DOHH2 (cell line): Measurements from ENCODE around the gene ZNF627.

Source experiments
- H3F3A ChIP-seq: fragments of 200-600 bp; sonication (generic), shearing (Covaris generic); 2 replicates; pipeline ENCODE4 v1.6.0; 2016; ENCODE audit warnings: antibody characterized with exemption, mild to moderate bottlenecking; ENCODE audit not compliant: control insufficient read depth, insufficient read depth
- H3K27ac ChIP-seq: fragments of 200-600 bp; sonication (generic); 2 replicates; pipeline ENCODE4 v1.5.1; 2014; ENCODE audit warnings: low read depth, mild to moderate bottlenecking, low read length, moderate library complexity
- H3K27me3 ChIP-seq: fragments of 200-600 bp; sonication (generic); 2 replicates; pipeline ENCODE4 v1.6.1; 2014; ENCODE audit warnings: mild to moderate bottlenecking, low read length, mixed read lengths; ENCODE audit not compliant: control insufficient read depth
- H3K36me3 ChIP-seq: fragments of 200-600 bp; sonication (generic); 2 replicates; pipeline ENCODE4 v1.6.1; 2014; ENCODE audit warnings: mild to moderate bottlenecking, low read length, moderate library complexity, mixed read lengths; ENCODE audit not compliant: control insufficient read depth
- H3K4me1 ChIP-seq: fragments of 200-600 bp; sonication (generic); 2 replicates; pipeline ENCODE4 v1.6.1; 2014; ENCODE audit warnings: mild to moderate bottlenecking, low read length, mixed read lengths; ENCODE audit not compliant: control insufficient read depth
- H3K4me2 ChIP-seq: fragments of 200-600 bp; sonication (generic); 2 replicates; pipeline ENCODE4 v1.6.0; 2014; ENCODE audit warnings: mild to moderate bottlenecking, low read length, moderate library complexity
- H3K4me3 ChIP-seq: fragments of 200-600 bp; sonication (generic); 2 replicates; pipeline ENCODE4 v1.5.1; 2014; ENCODE audit warnings: mild to moderate bottlenecking, low read length, mixed read lengths
- H3K79me2 ChIP-seq: fragments of 200-600 bp; sonication (generic); 2 replicates; pipeline ENCODE4 v1.6.1; 2014; ENCODE audit warnings: mild to moderate bottlenecking, low read length, mixed read lengths; ENCODE audit not compliant: control insufficient read depth
- H3K9me2 ChIP-seq: fragments of 200-600 bp; sonication (generic); replicated peaks from 2 replicates; pipeline ENCODE4 v1.6.1; 2014; ENCODE audit warnings: mild to moderate bottlenecking, low read length, mixed read lengths; ENCODE audit not compliant: control insufficient read depth
- H3K9me3 ChIP-seq: fragments of 200-600 bp; sonication (generic); 2 replicates; pipeline ENCODE4 v1.6.1; 2014; ENCODE audit warnings: antibody characterized with exemption, low read length, mixed read lengths; ENCODE audit not compliant: control insufficient read depth, insufficient read depth
- H4K20me1 ChIP-seq: fragments of 200-600 bp; sonication (generic); 2 replicates; pipeline ENCODE4 v1.6.0; 2014; ENCODE audit warnings: low read depth, mild to moderate bottlenecking, antibody characterized with exemption, low read length, moderate library complexity; ENCODE audit not compliant: control insufficient read depth, insufficient read depth
- CTCF ChIP-seq: fragments of 200-600 bp; sonication (generic); IDR thresholded peaks from one replicate; pipeline ENCODE4 v1.5.1; 2014; ENCODE audit warnings: antibody characterized with exemption, mild to moderate bottlenecking, low read depth, low read length; ENCODE audit not compliant: poor library complexity, severe bottlenecking
- EZH2phosphoT487 ChIP-seq: fragments of 200-600 bp; sonication (generic); IDR thresholded peaks from 2 replicates; pipeline ENCODE4 v1.6.1; 2017; ENCODE audit warnings: borderline replicate concordance, mild to moderate bottlenecking, antibody characterized with exemption, low read length, moderate library complexity, mixed read lengths

ZNF627 gene

GRCh38 chr19:11597202-11598102 lies at the start of gene ZNF627:
Gene ZNF627, plus strand, starts transcription at chr19:11597483. Its CDS starts 145 bp downstream, at chr19:11597628.
- Histone ChIP-seq H3K9me2 (no peaks in the 10 kb centered on the region), H3K79me2 (peaks cover 45% of the 10 kb centered on the region), H3K36me3 (peaks cover 19% of the 10 kb centered on the region), H3K27me3 (no peaks in the 10 kb centered on the region), H3K27ac (peak within 1 kb of the TSS; percentile 41), H3K4me1 (peaks cover 40% of the 10 kb centered on the region), H3F3A (no peaks in the 10 kb centered on the region), H3K9me3 (no peaks in the 10 kb centered on the region), H4K20me1 (no peaks in the 10 kb centered on the region), H3K4me2 (peak within 1 kb of the TSS; percentile 94), H3K4me3 (peak within 1 kb of the TSS; percentile 87)
- TF ChIP-seq CTCF: peak; percentile 8
- TF ChIP-seq EZH2phosphoT487: no peak

- Histone ChIP-seq H3K4me3 (no peak overlapping the region), H3K4me1 (peaks cover 10% of the 10 kb centered on the region), H3K36me3 (peaks cover 15% of the 10 kb centered on the region), H3K27ac (no peak overlapping the region), H3K79me2 (no peaks in the 10 kb centered on the region), H3F3A (no peaks in the 10 kb centered on the region), H3K9me2 (no peaks in the 10 kb centered on the region), H4K20me1 (no peaks in the 10 kb centered on the region), H3K9me3 (no peaks in the 10 kb centered on the region), H3K27me3 (0 out of 2 replicates have a peak, but pooled peaks cover 3% of the 10 kb centered on the region), H3K4me2 (no peak overlapping the region)
- TF ChIP-seq EZH2phosphoT487 (no peak), CTCF (no peak)
Observed at GRCh38 chr19:11547929-11548700, 49.2 kb upstream of the ZNF627 start.

GRCh38 chr19:11549386-11549953 lies 47.8 kb upstream of the ZNF627 start:
- no peaks in the 10 kb centered on the region for H3K27me3 ChIP-seq
- peaks cover 28% of the 10 kb centered on the region for H3K36me3 ChIP-seq
- no peaks in the 10 kb centered on the region for H4K20me1 ChIP-seq
- no peaks in the 10 kb centered on the region for H3F3A ChIP-seq
- H3K9me3 ChIP-seq: no peaks in the 10 kb centered on the region
- no peaks in the 10 kb centered on the region for H3K9me2 ChIP-seq
- no peak overlapping the region for H3K4me2 ChIP-seq
- TF ChIP-seq EZH2phosphoT487 (no peak), CTCF (no peak)
- H3K27ac ChIP-seq: no peak overlapping the region
- H3K79me2 ChIP-seq: no peaks in the 10 kb centered on the region
- H3K4me3 ChIP-seq: no peak overlapping the region
- peaks cover 24% of the 10 kb centered on the region for H3K4me1 ChIP-seq
